Retinal pigment epithelial cell (primary cell): ENCODE data around the gene CAMSAP1.

Experiments used
- DNase-seq: peaks from one replicate; pipeline ENCODE4 v3.0.0-alpha.2; 2010; ENCODE audit warnings: low read depth
- H3K4me3 ChIP-seq: 2 replicates; pipeline ENCODE4 v1.5.1; 2011; ENCODE audit warnings: mild to moderate bottlenecking, low read length, control low read depth, moderate library complexity
- CTCF ChIP-seq: conservative IDR thresholded peaks from 2 replicates; pipeline ENCODE4 v1.5.1; 2011; ENCODE audit warnings: low read depth, low read length, control low read depth, inconsistent platforms

Gene CAMSAP1

GRCh38 chr9:135818718-135819475 is 88.4 kb downstream of the CAMSAP1 start:
- H3K4me3 ChIP-seq: no peak overlapping the region
- TF ChIP-seq CTCF: no peak
- no peak for DNase-seq

DNA sequence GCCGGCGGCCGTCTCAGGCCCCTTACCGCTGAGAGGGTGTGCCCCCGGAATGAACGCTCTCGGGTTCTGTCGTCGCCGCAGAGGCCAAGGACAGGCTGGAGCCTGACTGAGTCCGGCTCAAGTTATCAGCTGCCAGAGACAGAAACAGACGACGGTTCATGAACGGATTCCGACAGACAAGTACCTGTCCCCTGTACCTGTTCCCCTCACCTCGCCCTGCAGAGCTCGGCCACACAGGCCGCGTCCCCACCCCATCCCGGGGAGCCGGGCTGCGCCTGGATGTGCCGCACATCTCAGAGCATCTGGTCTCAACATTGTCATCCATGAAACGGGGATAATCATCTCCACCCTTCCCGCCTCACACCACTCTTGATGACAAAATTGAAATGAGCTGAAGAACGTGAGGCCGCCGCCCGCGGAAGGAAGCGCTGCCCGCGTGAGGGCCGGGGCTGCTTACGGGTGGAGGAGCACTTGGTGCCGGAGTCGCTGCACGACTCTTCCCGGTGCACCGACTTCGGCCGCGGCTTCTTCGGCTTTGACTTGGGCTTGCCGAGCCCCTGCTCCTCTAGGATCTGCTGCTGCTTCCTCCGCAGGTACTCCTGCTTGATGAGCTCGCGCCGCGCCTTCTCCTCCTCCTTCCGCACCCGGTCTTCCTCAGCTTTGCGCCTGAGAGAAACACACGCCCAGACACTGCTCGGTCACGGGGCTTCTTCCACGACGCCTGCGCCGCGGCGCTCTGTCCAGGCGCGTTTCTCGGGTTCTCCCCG is 89.2 kb downstream of the CAMSAP1 start:
- TF ChIP-seq CTCF: no peak
- DNase-seq: no peak
- no peak overlapping the region for H3K4me3 ChIP-seq

DNA sequence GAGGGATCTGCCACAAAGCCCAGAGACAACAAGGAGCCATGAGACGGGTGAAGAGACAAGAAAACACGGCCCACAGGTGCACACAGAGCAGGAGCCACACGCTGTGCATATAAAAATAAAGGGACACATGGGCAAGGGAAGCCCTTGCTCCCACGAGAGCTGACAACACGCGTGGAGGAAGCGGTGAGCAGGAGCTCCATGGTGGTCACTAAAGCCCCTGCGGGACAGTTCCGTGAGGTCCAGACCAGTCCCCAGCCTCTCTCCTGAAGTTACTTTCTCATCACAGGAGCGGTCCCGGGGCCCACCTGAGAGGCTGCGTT is 90.7 kb downstream of the CAMSAP1 start:
- H3K4me3 ChIP-seq: no peak overlapping the region
- no peak for TF ChIP-seq CTCF
- no peak for DNase-seq

DNA sequence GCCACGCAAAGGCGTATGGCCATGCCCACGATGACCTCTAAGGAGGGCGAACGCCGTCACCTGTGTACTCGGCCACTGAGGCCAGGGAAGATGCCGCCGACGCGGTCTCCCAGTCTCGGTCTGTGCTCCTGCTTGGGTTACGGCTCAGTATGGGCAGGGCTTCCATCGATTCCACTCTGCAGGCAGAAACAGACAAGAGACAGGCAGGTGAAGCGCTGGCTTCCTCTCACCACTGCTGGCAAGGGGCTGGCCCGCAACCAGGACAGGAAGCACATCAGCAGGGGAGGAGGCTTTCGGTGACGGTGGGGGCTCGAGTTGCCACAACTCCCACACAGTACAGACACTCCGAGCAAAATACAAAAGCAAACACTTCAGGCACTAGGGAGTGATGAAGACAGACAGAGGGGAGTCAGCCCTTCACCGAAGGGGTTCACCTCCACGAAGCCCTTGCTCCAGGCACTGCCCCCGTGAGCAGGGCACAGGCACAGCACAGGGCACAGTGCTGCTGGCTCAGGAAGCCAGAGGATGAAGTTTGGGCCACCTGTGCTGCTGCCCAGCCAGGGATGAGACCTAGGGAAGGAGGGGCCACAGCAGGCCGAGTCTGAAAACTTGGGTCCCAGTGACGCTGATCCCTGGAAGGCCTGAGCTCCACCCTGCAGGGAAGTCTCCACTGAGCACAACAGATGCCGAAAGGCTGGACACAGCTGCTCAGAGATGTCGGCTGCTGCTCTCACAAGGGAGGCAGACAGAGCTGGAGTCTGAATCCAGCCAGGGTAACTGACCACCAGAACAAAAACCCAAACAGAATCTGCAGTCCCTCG is 91.3 kb downstream of the CAMSAP1 start:
- DNase-seq: no peak
- TF ChIP-seq CTCF: no peak

DNA sequence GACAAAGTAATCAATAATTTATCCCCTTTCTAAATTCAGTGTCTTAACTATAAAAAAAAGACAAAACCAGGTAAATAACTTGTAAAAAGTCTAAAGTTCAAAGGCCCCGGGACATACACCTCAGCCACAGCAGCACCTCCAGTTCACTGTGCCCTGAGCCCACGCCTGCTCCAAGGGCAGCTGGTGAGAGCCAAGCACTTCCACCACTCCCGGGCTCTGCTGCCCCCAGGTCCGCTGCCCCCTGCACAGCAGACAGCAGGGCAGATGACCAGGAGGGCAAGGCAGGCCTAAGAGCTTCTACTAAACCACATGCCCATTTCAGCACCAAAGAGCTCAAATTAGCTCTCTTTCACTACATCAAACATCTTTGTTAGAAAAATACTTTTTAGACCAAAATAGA is 91.9 kb downstream of the CAMSAP1 start:
- TF ChIP-seq CTCF: no peak
- no peak for DNase-seq

More for the DNA sequence above, 91.3 kb downstream of the CAMSAP1 start:
- H3K4me3 ChIP-seq: no peak overlapping the region

GRCh38 chr9:135814421-135815095 is 92.8 kb downstream of the CAMSAP1 start:
- H3K4me3 ChIP-seq: no peak overlapping the region
- no peak for DNase-seq
- no peak for TF ChIP-seq CTCF

More for the DNA sequence above, 91.9 kb downstream of the CAMSAP1 start:
- H3K4me3 ChIP-seq: no peak overlapping the region
